GM13977 (cell line): ENCODE measurements around the gene CNDP1.
A peak's percentile ranks its signal among the peaks of the same experiment; 100 is the strongest.

Experiments
- DNase-seq: peaks from one replicate; pipeline ENCODE4 v3.0.0; 2012; ENCODE audit warnings: low spot score
- in situ Hi-C: fragments of 300-500 bp; cut with MboI; formaldehyde crosslinking; loops from one replicate; pipeline ENCODE4 v1.12.0; 2022; ENCODE audit warnings: low sequenced_read_pairs, low pct_unique_long_range_greater_than_20kb, mixed read lengths, inconsistent platforms; ENCODE audit not compliant: unreplicated experiment
- TF ChIP-seq, protein P1 (sequence below): IDR thresholded peaks from 2 replicates; pipeline ENCODE4 v1.5.1; 2012; ENCODE audit warnings: mild to moderate bottlenecking, control low read depth; ENCODE audit not compliant: insufficient read depth; ENCODE audit errors: extremely low read depth, missing control alignments

Gene CNDP1

DNA sequence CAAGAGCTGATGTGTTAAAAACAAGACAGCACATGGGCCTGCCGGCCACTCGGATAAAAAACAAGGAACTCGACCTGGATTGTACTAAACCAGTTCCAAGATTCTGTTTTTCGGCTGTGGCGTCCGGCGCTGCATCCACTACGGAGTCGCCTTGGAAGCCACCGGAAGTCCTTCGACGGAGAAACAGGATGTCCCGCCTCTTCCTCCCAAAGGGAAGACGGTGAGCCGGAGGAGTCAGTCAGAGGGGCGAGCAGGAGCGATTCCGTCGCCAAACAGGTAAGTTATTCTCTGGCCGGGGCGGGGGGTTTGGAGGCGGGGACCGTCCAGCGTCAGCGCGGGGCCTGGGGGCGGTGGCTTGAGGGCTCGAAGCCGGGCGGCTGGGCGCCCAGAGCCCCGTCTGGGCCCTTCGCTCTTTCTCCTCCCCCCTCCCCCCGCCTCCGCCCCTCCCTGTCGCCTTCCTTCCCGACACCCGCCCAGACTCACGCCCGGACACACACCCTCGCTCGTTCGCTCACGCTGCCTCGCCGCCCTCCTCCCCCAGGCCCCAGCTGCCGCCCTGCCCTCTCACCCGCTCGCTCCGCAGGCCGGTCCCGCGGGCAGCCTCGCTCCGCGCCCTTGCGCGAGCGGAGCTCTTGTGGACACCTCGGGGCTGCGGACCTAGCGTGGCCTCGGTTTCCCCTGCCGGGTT lies 63.5 kb downstream of the CNDP1 start, which contains the start of gene ZNF407:
TSS of gene ZNF407 (plus strand) at position 209 of the 688 bp plus-strand sequence. CDS start 33,150 bp downstream, outside the sequence.
- TF ChIP-seq, protein P1, sequence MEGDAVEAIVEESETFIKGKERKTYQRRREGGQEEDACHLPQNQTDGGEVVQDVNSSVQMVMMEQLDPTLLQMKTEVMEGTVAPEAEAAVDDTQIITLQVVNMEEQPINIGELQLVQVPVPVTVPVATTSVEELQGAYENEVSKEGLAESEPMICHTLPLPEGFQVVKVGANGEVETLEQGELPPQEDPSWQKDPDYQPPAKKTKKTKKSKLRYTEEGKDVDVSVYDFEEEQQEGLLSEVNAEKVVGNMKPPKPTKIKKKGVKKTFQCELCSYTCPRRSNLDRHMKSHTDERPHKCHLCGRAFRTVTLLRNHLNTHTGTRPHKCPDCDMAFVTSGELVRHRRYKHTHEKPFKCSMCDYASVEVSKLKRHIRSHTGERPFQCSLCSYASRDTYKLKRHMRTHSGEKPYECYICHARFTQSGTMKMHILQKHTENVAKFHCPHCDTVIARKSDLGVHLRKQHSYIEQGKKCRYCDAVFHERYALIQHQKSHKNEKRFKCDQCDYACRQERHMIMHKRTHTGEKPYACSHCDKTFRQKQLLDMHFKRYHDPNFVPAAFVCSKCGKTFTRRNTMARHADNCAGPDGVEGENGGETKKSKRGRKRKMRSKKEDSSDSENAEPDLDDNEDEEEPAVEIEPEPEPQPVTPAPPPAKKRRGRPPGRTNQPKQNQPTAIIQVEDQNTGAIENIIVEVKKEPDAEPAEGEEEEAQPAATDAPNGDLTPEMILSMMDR = no peak
- in situ Hi-C loops = no loop called here
- peak; percentile 90 for DNase-seq

DNA sequence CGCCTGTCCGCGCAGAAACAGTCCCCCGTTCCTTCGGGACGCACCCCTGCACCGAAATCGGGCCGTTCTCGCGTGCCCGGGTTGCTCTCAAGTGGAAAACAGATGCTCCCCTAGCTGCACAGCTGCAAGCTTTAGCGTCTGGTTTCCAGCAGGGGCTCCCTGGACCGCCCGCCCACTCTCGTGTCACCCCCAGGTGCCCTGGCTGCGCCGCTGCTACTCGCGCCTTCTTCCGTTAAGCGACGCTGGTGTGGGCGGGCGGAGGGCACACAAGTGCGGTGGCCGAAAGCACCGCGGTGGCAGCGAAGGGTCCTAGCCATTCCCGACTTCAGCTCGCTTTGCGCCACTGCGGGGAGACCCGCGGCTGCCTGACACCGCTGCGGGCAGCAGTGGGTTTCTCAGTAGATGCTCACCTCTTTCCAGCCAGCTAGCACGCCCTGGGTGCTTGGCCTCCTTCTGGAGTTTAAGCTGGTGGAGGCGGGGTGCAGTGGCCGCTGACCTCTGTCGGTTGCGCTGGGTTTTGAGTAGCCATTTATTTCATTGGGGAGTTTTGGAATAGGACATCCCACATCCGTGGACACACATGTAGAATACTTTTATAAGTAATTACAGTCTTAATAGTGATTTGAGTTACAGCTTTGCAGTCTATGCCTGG lies 64.2 kb downstream of the CNDP1 start:
- DNase-seq = peak; percentile 64
- in situ Hi-C loops = no loop called here
- TF ChIP-seq, protein P1 = peak; percentile 10

DNA sequence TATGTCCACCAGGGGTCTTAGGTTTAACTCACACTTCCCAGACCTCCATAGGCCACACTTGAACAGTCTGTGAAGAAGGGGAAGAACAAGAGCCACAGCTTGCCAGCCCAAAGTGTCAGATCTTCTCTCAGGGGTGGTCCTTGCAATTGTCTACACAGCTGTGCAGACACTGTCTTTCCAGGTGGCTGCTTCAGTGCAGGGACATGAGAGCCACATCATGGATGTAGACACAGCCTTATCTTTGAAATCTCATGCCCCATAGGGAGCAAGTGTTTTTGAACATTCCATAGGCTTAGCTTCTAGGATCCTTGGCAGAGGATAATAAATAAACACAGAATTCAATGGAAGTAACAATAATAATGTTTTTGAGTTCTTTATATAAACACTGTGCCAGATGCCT lies 70.1 kb downstream of the CNDP1 start:
- in situ Hi-C loops = no loop called here
- TF ChIP-seq, protein P1 = no peak
- DNase-seq = no peak

DNA sequence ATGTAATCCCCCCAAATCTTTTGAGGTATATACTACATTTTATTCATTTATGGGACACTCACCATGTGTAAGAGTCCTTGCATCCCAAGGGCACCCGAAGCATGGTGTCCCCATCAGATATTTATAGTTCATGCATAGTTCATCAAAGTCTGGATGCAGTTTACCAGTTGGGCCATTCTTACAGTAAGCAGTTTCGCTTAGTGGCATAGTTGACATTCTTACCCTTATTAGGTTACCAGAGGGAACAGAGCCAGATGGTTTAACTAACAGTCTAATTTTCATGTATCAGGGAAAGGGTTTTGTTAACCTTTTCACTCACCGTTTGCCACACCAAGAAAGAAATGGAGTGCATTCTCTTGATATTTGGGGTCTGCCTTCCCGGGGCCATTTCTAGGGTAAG lies 70.5 kb downstream of the CNDP1 start:
- no peak for DNase-seq
- TF ChIP-seq, protein P1 = no peak

DNA sequence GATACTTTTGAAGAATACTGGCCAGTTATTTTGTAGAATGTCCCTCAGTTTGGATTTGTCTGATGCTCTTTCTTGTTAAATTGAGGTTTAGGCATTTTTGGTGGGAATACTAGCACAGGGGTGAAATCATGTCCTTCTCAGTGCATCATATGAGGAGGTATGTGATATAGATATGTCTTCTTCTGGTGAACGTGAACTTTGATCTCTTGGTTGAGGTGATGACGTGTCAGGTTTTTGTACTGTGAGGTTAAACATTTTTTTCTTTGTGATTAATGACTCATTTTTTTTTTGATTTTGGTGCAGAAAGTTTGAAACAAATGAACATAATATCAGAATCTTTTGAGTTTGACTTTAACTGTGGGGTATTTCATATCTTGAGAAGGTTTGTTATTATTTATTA lies 74.4 kb downstream of the CNDP1 start:
- in situ Hi-C loops = no loop called here
- TF ChIP-seq, protein P1 = no peak
- no peak for DNase-seq

More for the DNA sequence above, 70.5 kb downstream of the CNDP1 start:
- in situ Hi-C loops = no loop called here

DNA sequence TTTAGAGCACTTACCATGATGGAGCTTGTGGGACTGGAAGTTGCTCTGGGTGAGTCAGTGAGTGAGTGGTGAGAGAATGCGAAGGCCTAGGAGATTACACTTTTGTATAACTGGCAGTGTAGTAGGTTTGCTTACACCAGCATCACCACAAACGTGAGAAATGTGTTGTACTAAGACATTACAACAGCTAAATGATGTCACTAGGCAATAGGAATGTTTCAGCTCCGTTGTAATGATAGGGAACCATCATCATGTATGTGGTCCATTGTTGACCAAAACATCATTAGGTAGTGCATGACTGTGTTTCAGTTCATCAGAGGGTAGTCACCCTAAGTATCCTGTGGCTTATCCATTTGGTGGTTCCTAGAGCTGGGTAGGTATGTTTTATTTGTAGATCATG lies 75.2 kb downstream of the CNDP1 start:
- TF ChIP-seq, protein P1 = no peak
- no peak for DNase-seq
- in situ Hi-C loops = no loop called here
